GM03348 (cell line): ENCODE results near the gene MTPN.

Experiments used
- DNase-seq: peaks from one replicate; pipeline ENCODE4 v3.0.0; 2012; ENCODE audit warnings: low spot score

MTPN gene

GRCh38 chr7:135956393-135956792 is 20.8 kb downstream of the MTPN start:
- no peak for DNase-seq

- DNase-seq = no peak
Observed at GRCh38 chr7:135950972-135951371, 26.2 kb downstream of the MTPN start.

GRCh38 chr7:135950429-135950828 is 26.7 kb downstream of the MTPN start:
- no peak for DNase-seq

GRCh38 chr7:135946289-135947055 is 30.7 kb downstream of the MTPN start:
- no peak for DNase-seq

GRCh38 chr7:135944753-135945152 is 32.4 kb downstream of the MTPN start:
- DNase-seq = no peak

- DNase-seq = no peak
Observed at GRCh38 chr7:135943134-135943879, 33.9 kb downstream of the MTPN start.

GRCh38 chr7:135942614-135943013 is 34.5 kb downstream of the MTPN start:
- DNase-seq = no peak

GRCh38 chr7:135940077-135941075 is 36.8 kb downstream of the MTPN start:
- DNase-seq = no peak

GRCh38 chr7:135939261-135939812 is 37.8 kb downstream of the MTPN start:
- DNase-seq = no peak

- DNase-seq = no peak
Observed at GRCh38 chr7:135938563-135938962, 38.6 kb downstream of the MTPN start.

- DNase-seq = no peak
Observed at GRCh38 chr7:135938086-135938485, 39.1 kb downstream of the MTPN start.

- DNase-seq = no peak
Observed at GRCh38 chr7:135936497-135937217, 40.5 kb downstream of the MTPN start.

- DNase-seq = no peak
Observed at GRCh38 chr7:135934651-135935050, 42.5 kb downstream of the MTPN start.

- DNase-seq = no peak
Observed at GRCh38 chr7:135933509-135934188, 43.5 kb downstream of the MTPN start.

GRCh38 chr7:135932131-135932530 is 45.0 kb downstream of the MTPN start:
- DNase-seq = no peak

- peak; percentile 48 for DNase-seq
Observed at GRCh38 chr7:135930565-135931461, 46.3 kb downstream of the MTPN start.

- no peak for DNase-seq
Observed at GRCh38 chr7:135929722-135930141, 47.4 kb downstream of the MTPN start.

GRCh38 chr7:135929249-135929648 is 47.9 kb downstream of the MTPN start:
- no peak for DNase-seq

- DNase-seq = no peak
Observed at GRCh38 chr7:135928136-135928535, 49.0 kb downstream of the MTPN start.

GRCh38 chr7:135925210-135925609 is 51.9 kb downstream of the MTPN start:
- no peak for DNase-seq
